HUES6 (cell line): ENCODE measurements around the gene CLRN2.
"Not testable (repeated sequence)": the region's sequence is repeated elsewhere in the genome, so short reads cannot be mapped to it uniquely, and the experiment has no call there.

ENCODE experiments used
- H3K27ac ChIP-seq: 2 replicates; pipeline ENCODE4 v1.7.0; 2013; ENCODE audit warnings: low read depth, mild to moderate bottlenecking, low read length, inconsistent platforms
- H3K27me3 ChIP-seq: 2 replicates; pipeline ENCODE4 v1.6.1; 2013; ENCODE audit warnings: low read length; ENCODE audit not compliant: control insufficient read depth, insufficient read depth
- H3K36me3 ChIP-seq: 2 replicates; pipeline ENCODE4 v1.6.1; 2013; ENCODE audit warnings: low read length; ENCODE audit not compliant: control insufficient read depth, insufficient read depth
- H3K4me1 ChIP-seq: 2 replicates; pipeline ENCODE4 v1.6.1; 2013; ENCODE audit warnings: low read length; ENCODE audit not compliant: control insufficient read depth, insufficient read depth
- H3K4me3 ChIP-seq: 2 replicates; pipeline ENCODE4 v1.5.1; 2013; ENCODE audit warnings: low read depth, low read length
- H3K9ac ChIP-seq: one replicate; pipeline ENCODE4 v1.6.1; 2013; ENCODE audit warnings: mild to moderate bottlenecking, low read length
- H3K9me3 ChIP-seq: 2 replicates; pipeline ENCODE4 v1.6.1; 2013; ENCODE audit warnings: low read depth, low read length; ENCODE audit not compliant: control insufficient read depth, insufficient read depth

The CLRN2 gene

GRCh38 chr4:17562157-17562556, 47.2 kb downstream of the CLRN2 start:
- no peak overlapping the region for H3K27ac ChIP-seq
- H3K4me3 ChIP-seq = no peak overlapping the region
- H3K9me3 ChIP-seq = no peaks in the 10 kb centered on the region

GRCh38 chr4:17565846-17566245, 50.9 kb downstream of the CLRN2 start:
- H3K9me3 ChIP-seq = no peaks in the 10 kb centered on the region

More at GRCh38 chr4:17562157-17562556, 47.2 kb downstream of the CLRN2 start:
- Histone ChIP-seq H3K4me1 (no peaks in the 10 kb centered on the region), H3K9ac (no peak overlapping the region), H3K27me3 (no peaks in the 10 kb centered on the region), H3K36me3 (no peaks in the 10 kb centered on the region)

GRCh38 chr4:17567271-17567670, 52.3 kb downstream of the CLRN2 start:
- Histone ChIP-seq H3K27ac (no peak overlapping the region), H3K9me3 (no peaks in the 10 kb centered on the region), H3K4me3 (no peak overlapping the region), H3K27me3 (no peaks in the 10 kb centered on the region), H3K4me1 (no peaks in the 10 kb centered on the region), H3K36me3 (no peaks in the 10 kb centered on the region), H3K9ac (no peak overlapping the region)

More at GRCh38 chr4:17565846-17566245, 50.9 kb downstream of the CLRN2 start:
- H3K27me3 ChIP-seq = no peaks in the 10 kb centered on the region
- no peak overlapping the region for H3K27ac ChIP-seq
- H3K36me3 ChIP-seq = no peaks in the 10 kb centered on the region
- no peaks in the 10 kb centered on the region for H3K4me1 ChIP-seq
- H3K9ac ChIP-seq = no peak overlapping the region
- no peak overlapping the region for H3K4me3 ChIP-seq

- no peaks in the 10 kb centered on the region for H3K9me3 ChIP-seq
- no peak overlapping the region for H3K4me3 ChIP-seq
- peaks cover 16% of the 10 kb centered on the region for H3K4me1 ChIP-seq
- no peaks in the 10 kb centered on the region for H3K36me3 ChIP-seq
- no peak overlapping the region for H3K9ac ChIP-seq
- no peaks in the 10 kb centered on the region for H3K27me3 ChIP-seq
- H3K27ac ChIP-seq = no peak overlapping the region
These were observed 59.2 kb downstream of the CLRN2 start for GRCh38 chr4:17574206-17574605.

GRCh38 chr4:17575177-17575576, 60.2 kb downstream of the CLRN2 start:
- not testable (repeated sequence) for H3K27ac ChIP-seq, H3K9me3 ChIP-seq, H3K4me3 ChIP-seq, H3K9ac ChIP-seq, H3K36me3 ChIP-seq, H3K27me3 ChIP-seq
- H3K4me1 ChIP-seq = peaks cover 16% of the 10 kb centered on the region
